HG03025 (cell line): Measurements from ENCODE around the gene COL4A4.

ENCODE experiments used
- ATAC-seq: cut with Tn5 transposase; IDR thresholded peaks from one replicate; pipeline ENCODE4 v1.9.1; 2021; ENCODE audit warnings: mild to moderate bottlenecking, moderate library complexity; ENCODE audit not compliant: unreplicated experiment, low FRiP score

The COL4A4 gene

DNA sequence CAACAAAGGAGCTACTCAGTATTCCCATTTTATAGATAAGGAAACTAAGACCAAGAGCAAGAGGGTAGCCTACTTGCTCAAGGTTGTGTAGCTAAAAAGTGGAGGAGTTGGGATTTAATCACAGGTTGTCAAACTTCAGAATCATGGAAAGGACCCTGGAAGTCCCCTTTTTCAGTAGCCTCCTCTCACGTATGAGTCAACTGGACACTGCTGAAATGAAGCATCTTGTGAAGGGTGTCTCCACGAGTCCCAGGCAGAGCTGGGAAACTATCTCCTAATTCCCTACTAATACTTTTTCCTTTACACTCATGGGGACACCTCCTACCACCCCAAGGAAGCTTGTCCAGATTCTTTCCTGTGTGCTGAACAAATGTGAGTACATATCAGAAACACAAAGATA lies 172.3 kb downstream of the COL4A4 start:
- ATAC-seq, result no peak

DNA sequence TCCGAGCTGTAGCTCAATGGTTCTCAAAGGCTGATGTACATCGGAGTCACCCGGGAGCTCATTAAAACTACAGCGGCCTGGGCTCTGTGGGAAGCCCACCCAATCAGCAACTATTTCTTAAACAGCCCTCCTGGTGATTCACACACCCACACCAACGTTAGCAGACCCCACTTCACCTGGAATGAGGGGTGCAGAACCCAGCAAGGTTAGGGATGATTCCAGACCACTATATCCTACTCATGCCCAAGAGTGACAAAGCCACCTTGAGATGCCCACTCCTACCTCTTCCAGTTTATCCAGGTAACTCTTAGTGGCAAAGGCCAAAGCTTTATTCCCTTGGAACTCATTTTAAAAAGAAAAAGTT lies 178.4 kb downstream of the COL4A4 start:
- no peak for ATAC-seq

DNA sequence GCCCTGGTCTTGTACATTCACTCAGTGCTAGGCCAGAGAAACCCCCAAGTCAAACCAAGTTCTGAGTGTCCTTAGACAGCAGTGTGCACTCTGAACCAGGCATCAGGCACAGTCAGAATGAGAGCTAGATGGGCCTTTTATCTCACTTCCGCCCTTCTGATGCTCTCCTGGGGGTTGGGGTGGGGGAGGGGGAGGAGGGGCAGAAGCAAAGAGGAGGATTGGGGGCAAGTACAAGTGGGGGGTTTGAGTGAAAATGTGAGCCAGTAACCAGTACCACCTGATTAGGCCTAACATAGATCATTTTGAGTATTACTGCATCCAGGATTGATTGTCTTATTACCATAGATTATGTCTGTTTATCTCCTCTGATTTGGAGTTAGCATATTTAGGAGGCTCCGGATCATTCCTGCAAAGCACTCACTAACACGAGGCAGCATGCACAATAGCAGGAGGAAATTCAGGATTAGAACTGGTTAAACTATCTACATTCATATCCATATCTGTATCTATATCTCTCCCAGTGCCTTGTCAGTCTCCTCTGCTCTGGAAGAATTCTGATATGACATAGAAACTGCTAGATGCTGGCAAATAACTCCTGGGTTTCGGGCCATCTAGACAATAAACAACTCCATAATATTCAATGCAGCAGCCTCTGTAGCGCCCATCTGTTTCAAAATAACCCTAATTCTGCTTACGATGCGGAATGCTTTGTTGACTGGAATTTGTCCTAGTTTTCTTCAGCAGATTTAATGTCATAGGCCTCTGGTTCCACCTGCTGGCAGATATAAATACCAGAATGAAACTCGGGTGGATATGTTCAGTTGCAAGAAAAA lies 179.0 kb downstream of the COL4A4 start:
- peak; percentile 96 for ATAC-seq

DNA sequence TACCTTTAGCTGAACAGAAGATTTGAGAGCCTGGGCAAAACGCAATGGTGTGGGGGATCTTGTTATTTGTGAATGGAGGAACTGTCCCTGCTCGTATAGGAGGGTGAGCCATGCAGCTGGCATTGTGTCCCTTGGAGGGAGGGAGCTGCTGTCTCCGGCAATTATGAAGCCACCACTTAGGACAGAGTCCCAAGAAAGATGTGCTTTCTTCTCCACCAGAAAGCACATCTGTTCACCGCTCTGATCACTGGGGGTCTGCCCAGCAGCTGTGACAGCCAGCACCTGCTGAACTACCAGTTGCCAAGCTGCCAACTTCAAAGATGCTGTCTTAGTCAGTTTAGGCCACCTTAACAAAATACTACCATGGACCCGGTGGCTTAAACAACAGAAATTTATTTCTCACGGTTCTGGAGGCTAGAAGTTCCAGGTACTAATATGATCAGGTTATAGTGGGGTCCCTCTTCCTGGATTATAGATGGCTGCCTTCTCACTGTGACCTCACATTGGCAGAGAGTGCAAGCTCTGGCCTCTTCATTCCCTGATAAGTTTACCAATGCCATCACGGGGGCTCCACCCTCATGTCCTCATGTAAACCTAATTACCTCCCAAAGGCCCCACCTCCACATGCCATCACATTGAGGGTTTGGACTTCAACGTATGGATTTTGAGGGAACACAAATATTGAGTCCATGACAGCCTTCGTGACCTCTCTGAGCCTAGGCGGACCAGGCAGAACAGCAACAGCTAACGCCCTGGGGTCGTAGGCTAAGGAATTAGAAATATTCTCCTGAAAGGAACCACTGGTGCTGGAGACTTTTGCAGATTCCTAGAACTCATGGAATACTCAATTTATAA lies 179.9 kb downstream of the COL4A4 start:
- peak; percentile 8 for ATAC-seq

DNA sequence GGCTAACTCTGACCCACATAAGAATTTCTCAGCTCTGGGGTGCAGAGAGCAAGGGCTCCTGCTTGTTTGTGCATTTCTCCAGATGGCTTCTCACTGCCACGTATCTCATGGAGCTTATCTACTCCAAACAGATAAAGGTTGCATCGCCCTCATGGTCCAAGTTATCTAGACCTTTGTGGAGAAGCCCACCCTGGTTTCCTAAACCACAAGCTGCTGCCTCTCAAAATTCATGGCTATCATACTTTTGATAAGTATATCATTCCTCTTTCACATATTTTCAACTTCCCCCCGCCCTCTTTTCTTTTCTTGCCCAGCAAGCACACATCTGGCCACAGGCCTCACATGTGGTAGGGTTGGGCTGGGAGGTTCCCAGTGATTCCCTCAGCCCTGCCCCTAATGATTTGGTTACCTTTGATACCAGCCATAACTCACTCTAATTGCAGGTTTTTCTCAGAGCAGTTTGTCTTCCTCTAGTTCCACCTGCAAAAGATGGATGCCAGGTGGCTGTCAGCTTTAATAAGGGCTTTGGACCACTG lies 182.1 kb downstream of the COL4A4 start:
- ATAC-seq, result no peak

DNA sequence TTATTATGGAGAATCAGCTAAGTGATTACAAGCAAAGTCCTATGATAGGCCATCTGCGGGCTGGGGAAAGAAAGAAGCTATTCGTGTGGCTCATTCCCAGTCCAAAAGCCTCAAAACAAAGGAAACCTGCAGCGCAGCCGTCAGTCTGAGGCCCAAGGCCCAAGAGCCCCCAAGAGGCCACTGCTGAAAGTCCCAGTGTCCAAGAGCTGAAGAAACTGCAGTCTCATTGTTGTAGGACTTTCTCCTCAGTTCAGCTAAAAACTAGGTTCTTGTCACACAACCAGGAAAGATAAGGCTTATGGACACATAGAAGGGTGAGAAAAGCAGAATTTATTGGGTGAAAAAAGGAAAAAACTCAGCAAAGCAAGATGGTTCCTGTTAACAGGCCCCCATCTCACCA lies 185.0 kb downstream of the COL4A4 start:
- ATAC-seq, result no peak

DNA sequence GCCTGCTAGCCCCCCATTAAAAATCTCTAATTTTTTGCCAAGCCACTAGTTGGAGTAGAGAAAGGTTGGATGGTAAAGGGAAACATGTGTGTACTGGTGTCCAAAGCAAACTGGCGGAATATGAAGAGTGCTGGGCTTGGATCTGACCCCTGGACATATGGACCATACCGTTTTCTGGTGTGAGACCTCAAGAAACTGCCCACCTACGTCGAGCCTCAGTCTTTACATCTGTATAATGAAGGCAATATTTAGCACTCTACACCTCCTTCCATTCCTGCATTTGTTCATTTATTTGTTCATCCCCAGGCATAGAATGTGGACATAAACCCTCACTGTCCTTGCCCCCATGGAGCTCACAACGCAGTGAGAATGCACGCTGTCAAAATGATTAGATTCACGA lies 185.7 kb downstream of the COL4A4 start:
- ATAC-seq, result no peak

DNA sequence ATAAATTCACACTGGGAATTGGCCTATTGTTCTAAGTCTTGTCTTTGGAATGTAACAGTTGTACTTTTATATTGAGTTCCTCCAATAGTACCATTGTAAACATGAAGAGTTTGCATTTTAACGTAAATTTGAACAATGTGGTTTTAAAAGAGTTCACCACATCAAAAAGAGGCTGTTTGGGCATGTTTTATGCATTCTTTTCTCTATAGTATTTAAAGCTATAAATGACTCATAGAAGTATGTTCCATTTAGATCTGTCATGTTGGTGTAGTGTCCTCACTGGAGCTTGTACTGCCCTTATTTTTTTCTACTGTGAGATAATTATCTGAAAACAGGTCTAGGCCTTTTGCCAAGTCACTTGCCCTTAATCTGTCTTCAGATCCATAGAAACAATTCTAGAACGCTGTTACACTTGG lies 186.2 kb downstream of the COL4A4 start:
- no peak for ATAC-seq

DNA sequence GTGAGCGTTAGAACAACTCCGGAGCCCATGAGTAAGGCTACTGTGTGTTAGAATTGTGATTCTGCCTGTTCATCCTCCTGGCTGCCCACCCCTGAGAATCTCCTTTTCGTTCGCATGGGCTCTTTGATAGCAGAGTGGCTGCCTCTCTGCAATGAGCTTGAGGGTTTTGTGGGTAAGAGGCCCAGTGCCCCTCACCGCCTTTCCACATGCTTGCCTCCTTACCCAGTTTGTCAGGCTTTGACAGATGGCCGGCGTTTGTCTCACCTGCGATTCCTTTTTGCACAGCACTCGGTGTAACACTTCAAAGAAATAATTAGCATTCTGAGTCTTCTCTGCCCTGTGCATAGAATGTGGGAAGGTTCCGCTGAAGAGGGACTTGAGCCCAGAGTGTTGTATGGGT lies 190.2 kb downstream of the COL4A4 start:
- no peak for ATAC-seq

DNA sequence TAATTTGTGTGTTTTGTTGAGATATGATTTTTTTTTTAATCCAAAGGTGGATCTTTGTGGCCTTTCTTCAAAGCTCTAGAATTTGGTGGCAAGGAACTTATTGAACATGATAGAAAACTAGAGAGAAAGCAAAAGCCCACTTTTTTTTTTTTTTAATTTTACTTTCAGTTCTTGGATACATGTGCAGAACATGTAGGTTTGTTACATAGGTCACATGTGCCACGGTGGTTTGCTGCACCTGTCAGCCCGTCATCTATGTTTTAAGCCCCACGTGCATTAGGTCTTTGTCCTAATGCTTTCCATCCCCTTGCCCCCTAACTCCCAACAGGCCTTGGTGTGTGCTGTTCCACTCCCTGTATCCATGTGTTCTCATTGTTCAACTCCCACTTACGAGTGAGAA lies 192.2 kb downstream of the COL4A4 start:
- no peak for ATAC-seq

DNA sequence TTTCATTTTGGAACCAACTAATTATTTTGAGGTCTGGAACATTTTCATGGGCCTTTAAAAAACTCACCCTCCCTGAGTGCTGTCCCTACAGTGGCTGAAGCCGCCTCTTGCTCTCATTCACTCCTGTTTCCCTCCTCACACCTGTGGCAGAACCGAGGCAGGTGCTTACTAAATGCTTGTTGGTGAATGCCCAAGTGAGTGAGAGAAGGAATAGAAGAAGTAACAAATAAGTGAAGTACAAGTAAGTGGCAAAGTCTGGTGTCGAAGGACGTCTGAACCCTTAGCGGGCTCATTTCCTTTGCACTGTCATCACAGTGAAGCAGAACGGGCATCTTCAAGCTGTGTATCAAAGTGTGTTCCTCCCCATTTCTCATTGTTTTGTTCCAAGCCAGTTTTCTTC lies 192.9 kb downstream of the COL4A4 start:
- ATAC-seq, result peak; percentile 50

DNA sequence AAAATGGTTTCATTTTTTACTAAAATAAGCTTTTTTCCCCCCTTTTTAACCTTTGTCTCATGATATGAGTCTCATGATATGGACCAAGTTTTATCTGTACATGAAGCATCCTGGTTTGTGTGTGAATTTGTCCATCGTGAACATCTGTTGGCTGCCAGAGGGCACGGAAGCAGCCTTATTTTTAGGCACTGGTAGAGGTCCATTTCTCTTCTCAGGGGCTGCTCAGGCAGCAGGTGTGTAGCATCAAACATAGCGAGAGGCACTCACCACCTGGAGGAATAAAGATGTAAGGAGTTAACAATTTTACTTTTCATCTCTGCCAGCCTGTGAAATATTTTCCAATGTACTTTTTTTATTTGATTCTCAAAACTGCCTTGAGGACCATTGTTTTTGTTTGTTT lies 193.6 kb downstream of the COL4A4 start:
- no peak for ATAC-seq

DNA sequence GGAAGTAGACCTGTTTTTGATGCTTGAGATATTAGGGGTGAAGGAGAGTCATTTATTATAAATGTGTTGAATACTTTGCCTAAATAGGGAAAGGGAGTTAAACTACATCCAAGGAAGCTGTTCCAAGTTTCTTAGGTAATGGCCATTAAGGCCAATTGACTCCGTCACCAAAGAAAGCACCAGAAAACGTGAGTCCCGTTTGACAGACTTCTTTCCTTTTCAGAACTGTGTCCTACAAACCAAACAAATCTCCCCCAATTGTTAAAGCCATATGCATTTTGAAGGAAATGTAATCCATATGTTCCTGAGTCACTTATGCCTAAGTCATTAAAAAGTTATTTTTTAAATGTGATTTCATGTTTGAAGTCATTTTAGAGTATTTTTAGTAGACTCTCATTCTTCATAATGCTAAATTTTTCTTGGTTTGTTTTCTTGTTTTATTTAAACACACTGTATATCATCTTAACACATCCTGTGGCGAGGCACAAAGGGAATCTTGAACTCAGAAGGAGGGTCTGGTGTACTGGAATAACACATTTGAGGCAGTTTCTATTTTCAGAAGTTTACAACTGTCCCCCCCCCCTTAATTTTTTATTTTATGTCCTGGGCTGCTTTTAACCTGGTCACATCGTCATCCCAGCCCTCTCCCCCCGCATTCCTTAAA lies 194.5 kb downstream of the COL4A4 start:
- no peak for ATAC-seq

DNA sequence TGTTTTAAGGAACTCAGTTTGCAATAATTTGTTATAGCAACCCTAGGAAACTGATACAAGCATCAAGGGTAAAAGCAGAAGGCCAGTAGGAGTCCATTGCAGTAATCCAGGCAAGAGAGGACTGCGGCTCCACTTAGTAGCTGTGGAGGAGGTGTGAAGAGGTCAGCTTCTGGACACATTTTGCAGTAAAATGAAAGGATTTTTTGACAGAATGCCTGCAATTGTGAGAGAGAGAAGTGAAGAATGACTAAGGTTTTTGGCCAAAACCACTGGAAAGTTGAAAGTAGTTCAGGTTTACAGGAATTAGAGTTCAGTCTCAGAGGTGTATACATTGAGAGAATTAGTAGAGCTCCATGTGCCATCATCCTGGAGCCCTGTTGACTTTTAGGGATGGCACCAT lies 198.6 kb downstream of the COL4A4 start:
- ATAC-seq, result no peak

DNA sequence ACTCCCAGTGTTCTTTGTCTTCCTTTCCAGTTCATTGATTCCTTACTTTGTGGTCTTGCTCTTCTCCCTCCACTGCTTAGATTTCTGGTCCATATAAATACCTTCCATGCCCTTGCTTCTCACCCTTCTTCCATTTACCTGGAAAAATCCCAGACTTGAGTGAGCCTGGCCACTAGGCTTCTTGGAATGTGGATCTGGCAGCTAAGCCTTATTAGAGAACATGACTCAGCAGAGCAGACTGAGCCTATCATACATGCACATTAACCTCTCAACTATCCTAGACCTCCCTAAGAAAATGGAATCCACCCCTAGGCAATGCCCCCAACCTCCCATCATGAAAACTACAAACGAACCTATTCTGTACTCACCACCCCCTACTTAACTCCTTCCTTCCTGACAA lies 200.5 kb downstream of the COL4A4 start:
- ATAC-seq, result no peak

DNA sequence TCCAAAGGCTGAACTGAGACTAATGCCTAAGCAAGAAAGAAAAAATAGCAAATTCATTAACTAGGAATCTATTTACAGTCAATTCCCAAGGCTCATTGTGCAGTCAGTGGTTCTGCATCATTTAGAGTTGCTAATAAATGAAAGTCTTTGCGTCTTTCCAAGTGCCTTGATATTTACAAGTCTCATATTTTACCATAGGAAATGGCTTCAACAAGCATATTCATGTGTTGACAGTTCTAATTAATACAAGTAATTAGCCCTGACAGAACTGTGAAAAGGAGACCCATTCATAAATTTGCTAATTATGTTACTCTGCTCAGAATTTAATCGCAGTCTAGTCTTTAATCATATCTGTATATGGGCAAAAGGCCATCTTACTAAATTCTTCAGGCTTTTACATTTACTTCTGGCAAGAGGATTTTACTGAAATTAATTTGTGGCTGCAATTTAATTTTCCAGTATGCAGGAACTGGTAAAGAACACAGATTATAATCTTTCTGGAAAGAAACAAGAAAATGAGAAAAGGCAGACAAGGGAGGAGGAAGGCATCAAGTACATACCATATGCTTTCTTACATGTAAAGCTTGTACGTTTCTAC lies 201.7 kb downstream of the COL4A4 start:
- ATAC-seq, result no peak

DNA sequence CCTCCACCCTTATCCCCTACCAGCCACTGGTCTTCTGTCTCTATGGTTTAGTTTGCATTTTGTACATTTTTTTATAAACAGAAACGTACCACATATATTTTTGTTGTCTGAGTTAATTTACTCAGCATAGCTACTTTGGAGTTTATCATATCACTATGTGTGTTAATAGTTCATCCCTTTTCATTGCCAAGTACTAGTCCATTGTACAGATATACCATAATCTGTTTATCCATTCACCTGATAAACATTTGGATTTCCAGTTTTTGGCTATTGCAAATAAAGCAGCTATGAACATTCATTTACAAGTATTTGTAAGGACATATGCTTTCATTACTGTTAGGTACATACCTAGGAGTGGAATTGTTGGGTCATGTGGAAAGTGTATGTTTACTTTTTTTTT lies 204.6 kb downstream of the COL4A4 start:
- no peak for ATAC-seq

DNA sequence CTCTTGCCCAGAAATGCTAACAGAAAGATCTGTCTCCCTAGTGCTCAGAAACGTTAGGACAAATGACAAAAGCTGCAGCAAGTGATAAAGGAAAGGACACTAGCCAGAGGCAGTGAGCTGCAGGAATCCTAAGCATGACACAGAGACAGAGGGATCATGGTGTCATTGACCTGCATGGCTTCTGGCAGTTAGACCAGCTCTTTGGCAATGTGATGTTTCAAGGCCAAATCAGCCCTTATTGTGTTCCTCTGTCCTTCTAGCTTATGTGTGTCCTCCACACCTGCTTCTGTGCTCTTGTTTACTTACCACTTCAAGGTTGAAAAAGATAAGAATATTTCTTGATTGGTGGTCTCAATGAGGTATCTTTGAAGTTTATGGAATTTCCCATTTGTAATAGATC lies 207.3 kb downstream of the COL4A4 start:
- ATAC-seq, result no peak

DNA sequence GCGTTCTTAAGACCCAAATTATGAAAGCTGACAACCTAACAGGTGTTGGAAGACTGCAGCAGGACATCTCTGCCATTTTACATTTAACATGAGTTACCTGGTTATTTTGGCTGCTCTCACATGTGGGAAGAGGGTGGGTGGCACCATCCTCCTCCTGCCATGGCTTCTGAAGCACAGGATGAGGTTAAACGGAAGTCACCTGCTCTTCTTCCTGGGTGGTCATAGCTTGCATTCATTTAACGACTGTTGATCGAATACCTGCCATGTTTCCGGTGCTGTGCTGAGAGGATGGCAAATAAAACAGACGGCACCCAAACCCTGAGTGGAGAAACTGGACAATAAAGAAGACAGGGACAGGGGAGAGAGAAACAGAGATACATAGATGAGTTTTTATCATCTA lies 210.2 kb downstream of the COL4A4 start:
- no peak for ATAC-seq

DNA sequence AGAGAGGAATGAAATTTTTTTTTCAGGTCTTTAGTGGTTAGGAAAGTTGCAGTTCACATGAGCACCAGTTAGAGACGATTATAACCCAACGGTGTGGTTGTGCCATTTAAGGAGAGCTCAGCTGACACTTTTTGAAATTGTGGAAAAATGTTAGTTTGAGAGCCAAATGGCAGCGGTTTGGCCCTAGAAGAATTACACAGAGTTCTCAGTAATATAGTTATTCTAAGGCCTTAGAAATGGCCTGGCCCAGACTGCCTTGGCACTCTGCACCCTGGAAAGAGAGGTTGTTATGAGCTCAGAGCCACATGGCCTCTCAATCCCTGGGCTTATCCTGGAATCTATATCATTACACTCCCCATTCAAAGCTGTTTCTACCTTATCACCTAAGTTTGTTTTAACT lies 210.8 kb downstream of the COL4A4 start:
- no peak for ATAC-seq
